Activated CD8-positive, alpha-beta memory T cell treated with anti-CD3 and anti-CD28 coated beads, Interleukin-2, amount 50 U/mL, for 1 hour (primary cell): ENCODE measurements around the gene CLSTN2.

Experiments used
- DNase-seq: peaks from one replicate; pipeline ENCODE4 v3.0.0-alpha.2; 2020; ENCODE audit errors: extremely low read depth

CLSTN2 gene

GRCh38 chr3:140052771-140053702, 118.1 kb downstream of the CLSTN2 start:
- DNase-seq, result no peak

GRCh38 chr3:140053794-140054193, 118.8 kb downstream of the CLSTN2 start:
- DNase-seq, result no peak

GRCh38 chr3:140055092-140055791, 120.3 kb downstream of the CLSTN2 start:
- no peak for DNase-seq

GRCh38 chr3:140056047-140056446, 121.1 kb downstream of the CLSTN2 start:
- DNase-seq, result no peak

GRCh38 chr3:140061211-140061610, 126.2 kb downstream of the CLSTN2 start:
- no peak for DNase-seq

- no peak for DNase-seq
Observed at GRCh38 chr3:140062461-140062860, 127.5 kb downstream of the CLSTN2 start.

GRCh38 chr3:140067487-140067886, 132.5 kb downstream of the CLSTN2 start:
- no peak for DNase-seq

GRCh38 chr3:140068494-140069017, 133.6 kb downstream of the CLSTN2 start:
- no peak for DNase-seq

GRCh38 chr3:140073278-140074045, 138.5 kb downstream of the CLSTN2 start:
- DNase-seq, result no peak

- no peak for DNase-seq
Observed at GRCh38 chr3:140076552-140076951, 141.6 kb downstream of the CLSTN2 start.

GRCh38 chr3:140077406-140077805, 142.4 kb downstream of the CLSTN2 start:
- DNase-seq, result no peak

- no peak for DNase-seq
Observed at GRCh38 chr3:140078343-140078742, 143.4 kb downstream of the CLSTN2 start.

GRCh38 chr3:140078940-140079339, 144.0 kb downstream of the CLSTN2 start:
- DNase-seq, result no peak

GRCh38 chr3:140081887-140082286, 146.9 kb downstream of the CLSTN2 start:
- DNase-seq, result no peak

GRCh38 chr3:140085001-140085400, 150.0 kb downstream of the CLSTN2 start:
- DNase-seq, result no peak

GRCh38 chr3:140086642-140087041, 151.7 kb downstream of the CLSTN2 start:
- DNase-seq, result no peak

GRCh38 chr3:140088058-140088457, 153.1 kb downstream of the CLSTN2 start:
- no peak for DNase-seq

GRCh38 chr3:140088513-140088912, 153.5 kb downstream of the CLSTN2 start:
- DNase-seq, result no peak

- DNase-seq, result no peak
Observed at GRCh38 chr3:140089403-140090072, 154.6 kb downstream of the CLSTN2 start.

GRCh38 chr3:140091143-140091542, 156.2 kb downstream of the CLSTN2 start:
- DNase-seq, result no peak

- no peak for DNase-seq
Observed at GRCh38 chr3:140092848-140093536, 158.0 kb downstream of the CLSTN2 start.
